ENCODE results near the gene DMBX1.

- TF ChIP-seq CTCF (IDR thresholded peaks at IDR 0.05; ENCODE audit: low read length) (no peak), EZH2 (IDR thresholded peaks at IDR 0.05; ENCODE audit: borderline replicate concordance, low read length) (no peak)
Observed at GRCh38 chr1:46440478-46440877, 49.2 kb upstream of the DMBX1 start.
